Muscle layer of duodenum (tissue), 2 donors: Measurements from ENCODE around the gene C2orf72.
"Not testable (repeated sequence)": the region's sequence is repeated elsewhere in the genome, so short reads cannot be mapped to it uniquely, and the experiment has no call there.

Experiments used
- H3K27ac ChIP-seq: one replicate; pipeline ENCODE4 v1.7.0; 2013; ENCODE audit warnings: mild to moderate bottlenecking, low read length
- H3K27me3 ChIP-seq: one replicate; pipeline ENCODE4 v1.7.0; 2013; ENCODE audit warnings: low read depth, mild to moderate bottlenecking, control low read depth, low read length
- H3K36me3 ChIP-seq, 2 donors: one replicate each; pipeline ENCODE4 v1.7.0; 2013; ENCODE audit warnings: low read length in 2 of 2, control low read depth in 1 of 2, mild to moderate bottlenecking in 1 of 2; ENCODE audit not compliant: insufficient read depth in 2 of 2, control insufficient read depth in 1 of 2
- H3K4me1 ChIP-seq, 2 donors: one replicate each; pipeline ENCODE4 v1.7.0; 2013; ENCODE audit warnings: low read length in 2 of 2, mild to moderate bottlenecking in 2 of 2, control low read depth in 1 of 2, moderate library complexity in 1 of 2; ENCODE audit not compliant: insufficient read depth in 2 of 2, control insufficient read depth in 1 of 2
- H3K4me3 ChIP-seq, 2 donors: one replicate each; pipeline ENCODE4 v1.7.0; 2013; ENCODE audit warnings: low read length in 2 of 2, low read depth in 1 of 2, mild to moderate bottlenecking in 1 of 2
- H3K9me3 ChIP-seq, 2 donors: one replicate each; pipeline ENCODE4 v1.7.0; 2013; ENCODE audit warnings: low read length in 2 of 2, control low read depth in 1 of 2, mild to moderate bottlenecking in 1 of 2; ENCODE audit not compliant: control insufficient read depth in 1 of 2
- donor health status: healthy.

The C2orf72 gene

DNA sequence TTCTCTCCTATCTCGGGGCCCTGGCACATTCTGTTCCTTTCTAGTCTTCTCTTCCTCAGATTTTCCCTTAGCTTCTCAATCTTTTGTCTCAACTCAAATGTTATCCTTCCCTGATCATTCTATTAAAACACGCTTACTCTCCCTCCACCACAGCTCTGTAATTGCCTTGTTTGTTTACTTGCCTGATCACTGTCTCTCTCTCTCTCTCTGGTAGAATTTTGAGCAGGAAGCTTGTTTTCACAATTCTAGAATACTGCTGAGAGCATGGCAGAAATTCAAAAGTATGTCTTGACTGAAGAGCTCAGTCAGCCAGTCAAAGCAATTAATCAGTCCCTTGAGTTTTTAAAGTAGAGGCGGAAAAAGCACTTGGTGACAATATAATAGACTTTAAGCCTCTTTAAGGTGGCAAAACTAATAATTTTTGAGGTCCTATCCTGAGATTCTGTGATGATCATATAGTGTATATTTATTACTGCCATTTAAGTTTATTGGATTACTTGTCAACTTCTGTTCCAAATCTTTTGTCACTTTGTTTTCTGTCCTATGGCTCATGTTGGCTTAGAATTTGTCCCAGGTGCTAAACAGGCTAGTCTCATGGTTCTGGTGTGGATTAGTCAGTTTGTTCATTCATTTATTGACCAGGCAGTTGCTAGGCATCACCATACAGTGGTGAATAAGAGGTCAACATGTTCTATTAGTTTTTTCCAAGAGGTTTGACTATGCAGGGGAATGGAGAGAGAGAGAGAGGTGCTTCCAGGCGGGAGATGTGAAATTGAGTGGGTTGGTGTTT is 21.6 kb downstream of the C2orf72 start:
- H3K9me3 ChIP-seq: no peaks in the 10 kb centered on the region
- H3K27me3 ChIP-seq: no peaks in the 10 kb centered on the region
- H3K36me3 ChIP-seq: peaks cover 17 to 33% of the 10 kb centered on the region in 2 donors
- peak overlapping the region; percentile 87 to 98 for H3K4me3 ChIP-seq
- H3K4me1 ChIP-seq: peaks cover 15 to 30% of the 10 kb centered on the region in 2 donors
- H3K27ac ChIP-seq: peak overlapping the region; percentile 19

DNA sequence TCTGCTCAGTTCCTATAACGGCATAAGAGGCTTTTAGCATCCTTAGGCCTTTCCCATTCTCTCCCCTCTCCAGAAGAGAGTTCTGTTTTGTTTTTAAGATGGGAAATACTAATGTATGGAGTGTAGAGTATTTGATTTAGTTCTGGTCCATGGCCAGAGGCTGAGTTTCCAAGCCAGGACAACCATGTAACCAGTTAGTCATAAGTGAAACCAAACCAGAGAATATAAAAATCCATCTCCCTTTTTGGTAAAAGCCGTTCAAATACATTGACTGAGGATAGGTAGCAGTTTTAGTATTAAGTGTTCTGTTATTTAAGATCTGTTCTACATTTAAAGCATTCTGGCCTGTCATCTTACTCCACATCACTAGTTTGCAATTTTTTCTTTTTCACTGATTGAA is 22.4 kb downstream of the C2orf72 start:
- Histone ChIP-seq H3K4me1 (peaks cover 15 to 30% of the 10 kb centered on the region in 2 donors), H3K36me3 (peaks cover 24 to 41% of the 10 kb centered on the region in 2 donors), H3K9me3 (no peaks in the 10 kb centered on the region), H3K27ac (no peak overlapping the region), H3K27me3 (no peaks in the 10 kb centered on the region), H3K4me3 (no peak overlapping the region)

DNA sequence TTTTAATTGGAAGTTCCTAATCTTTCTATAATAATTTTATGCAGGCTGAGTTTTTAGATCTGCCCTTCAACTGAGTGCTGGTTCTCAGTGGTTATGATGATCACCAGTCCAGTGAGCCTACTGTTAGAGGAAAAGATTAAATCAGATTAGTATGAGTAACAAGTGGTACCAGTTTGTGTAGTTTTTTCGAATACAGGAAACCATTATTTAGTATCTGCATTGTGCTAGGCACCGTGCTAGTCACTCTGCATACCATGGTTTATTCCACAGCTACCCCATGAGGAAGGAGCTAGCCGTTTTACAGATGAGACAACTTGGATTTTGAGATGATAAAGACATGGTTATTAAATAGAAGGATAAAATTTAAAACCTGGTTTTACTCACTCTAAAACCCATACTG is 25.5 kb downstream of the C2orf72 start:
- Histone ChIP-seq H3K4me3 (no peak overlapping the region), H3K9me3 (no peaks in the 10 kb centered on the region), H3K36me3 (peaks cover 35 to 56% of the 10 kb centered on the region in 2 donors), H3K4me1 (peaks cover 12 to 23% of the 10 kb centered on the region in 2 donors), H3K27ac (no peak overlapping the region), H3K27me3 (no peaks in the 10 kb centered on the region)

DNA sequence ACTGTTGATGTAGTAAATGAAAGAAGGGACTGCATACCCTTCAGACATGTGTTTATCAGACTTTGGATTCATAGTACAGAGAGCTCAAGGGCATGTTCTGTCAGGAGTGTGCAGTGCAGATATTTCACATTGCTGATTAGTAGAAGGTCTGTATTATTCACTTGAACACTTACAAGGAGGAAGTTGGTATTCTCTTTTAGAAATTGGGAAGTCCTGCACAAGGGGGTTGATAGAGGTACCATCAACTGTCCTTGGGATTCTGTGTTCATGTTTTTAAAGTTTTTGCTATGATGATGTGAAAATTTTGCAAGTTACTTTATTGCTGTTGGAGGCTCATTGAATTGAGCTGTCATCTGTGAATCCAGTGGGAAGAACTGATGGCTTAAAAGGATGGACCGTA is 26.0 kb downstream of the C2orf72 start:
- Histone ChIP-seq H3K4me3 (no peak overlapping the region), H3K9me3 (no peaks in the 10 kb centered on the region), H3K27ac (no peak overlapping the region), H3K4me1 (peaks cover 6 to 17% of the 10 kb centered on the region in 2 donors), H3K36me3 (peaks cover 41 to 61% of the 10 kb centered on the region in 2 donors), H3K27me3 (no peaks in the 10 kb centered on the region)

GRCh38 chr2:231065966-231066365 is 28.6 kb downstream of the C2orf72 start:
- Histone ChIP-seq H3K9me3 (no peaks in the 10 kb centered on the region), H3K36me3 (peaks cover 58 to 67% of the 10 kb centered on the region in 2 donors), H3K27ac (no peak overlapping the region), H3K27me3 (no peaks in the 10 kb centered on the region), H3K4me3 (no peak overlapping the region), H3K4me1 (no peaks in the 10 kb centered on the region)

GRCh38 chr2:231067531-231067930 is 30.2 kb downstream of the C2orf72 start:
- not testable (repeated sequence) for H3K27ac ChIP-seq, H3K4me3 ChIP-seq, H3K9me3 ChIP-seq, H3K27me3 ChIP-seq, H3K4me1 ChIP-seq
- peaks cover 60 to 64% of the 10 kb centered on the region in 2 donors for H3K36me3 ChIP-seq

- no peak overlapping the region for H3K27ac ChIP-seq
- no peaks in the 10 kb centered on the region for H3K4me1 ChIP-seq
- no peaks in the 10 kb centered on the region for H3K9me3 ChIP-seq
- H3K27me3 ChIP-seq: no peaks in the 10 kb centered on the region
- H3K36me3 ChIP-seq: peaks cover 58 to 62% of the 10 kb centered on the region in 2 donors
- H3K4me3 ChIP-seq: no peak overlapping the region
Measured at GRCh38 chr2:231068525-231069222, 31.4 kb downstream of the C2orf72 start.

- peaks cover 50 to 54% of the 10 kb centered on the region in 2 donors for H3K36me3 ChIP-seq
- H3K9me3 ChIP-seq: no peaks in the 10 kb centered on the region
- no peak overlapping the region for H3K27ac ChIP-seq
- no peaks in the 10 kb centered on the region for H3K4me1 ChIP-seq
- H3K4me3 ChIP-seq: no peak overlapping the region
- H3K27me3 ChIP-seq: no peaks in the 10 kb centered on the region
Measured at GRCh38 chr2:231069379-231070054, 32.2 kb downstream of the C2orf72 start.

DNA sequence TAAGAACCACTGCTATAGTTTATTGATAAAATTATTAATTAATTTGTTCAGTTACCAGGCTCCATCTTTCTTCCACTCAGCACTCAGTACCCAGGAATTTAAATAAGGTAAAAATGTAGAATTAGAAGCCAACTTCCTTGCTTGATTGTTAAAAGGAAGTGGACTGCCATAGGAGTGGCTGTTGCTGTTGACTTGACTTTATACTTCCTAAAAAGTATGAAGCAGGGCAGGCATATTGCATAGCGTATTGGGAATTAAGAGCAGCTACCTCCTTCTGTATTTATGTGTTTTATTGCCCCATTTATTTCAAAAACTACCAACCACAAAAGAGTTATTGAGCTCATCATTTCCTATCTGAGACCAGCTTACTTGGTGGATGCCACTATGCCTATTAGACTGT is 47.2 kb downstream of the C2orf72 start:
- no peaks in the 10 kb centered on the region for H3K9me3 ChIP-seq
- H3K27ac ChIP-seq: no peak overlapping the region
- H3K4me1 ChIP-seq: peaks cover 0 to 7% of the 10 kb centered on the region in 2 donors
- H3K4me3 ChIP-seq: no peak overlapping the region
- H3K27me3 ChIP-seq: no peaks in the 10 kb centered on the region
- H3K36me3 ChIP-seq: peaks cover 65 to 92% of the 10 kb centered on the region in 2 donors

DNA sequence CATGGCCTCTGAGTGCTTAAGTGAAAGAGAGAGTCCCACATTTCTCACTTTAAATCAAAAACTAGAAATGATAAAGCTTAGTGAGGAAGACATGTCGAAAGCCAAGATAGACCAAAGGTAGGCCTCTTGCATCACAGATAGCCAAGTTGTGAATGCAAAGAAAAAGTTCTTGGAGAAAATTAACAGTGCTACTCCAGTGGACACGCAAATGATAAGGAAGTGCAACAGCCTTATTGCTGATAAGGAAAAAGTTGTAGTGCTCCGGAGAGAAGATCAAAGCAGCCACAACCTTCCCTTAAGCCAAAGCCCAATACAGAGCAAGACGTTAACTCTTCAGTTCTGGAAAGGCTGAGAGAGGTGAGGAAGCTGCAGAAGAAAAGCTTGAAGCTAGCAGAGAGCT is 51.4 kb downstream of the C2orf72 start:
- peaks cover 0 to 7% of the 10 kb centered on the region in 2 donors for H3K4me1 ChIP-seq
- no peak overlapping the region for H3K27ac ChIP-seq
- H3K27me3 ChIP-seq: no peaks in the 10 kb centered on the region
- H3K9me3 ChIP-seq: no peaks in the 10 kb centered on the region
- H3K36me3 ChIP-seq: peaks cover 40 to 59% of the 10 kb centered on the region in 2 donors
- no peak overlapping the region for H3K4me3 ChIP-seq

DNA sequence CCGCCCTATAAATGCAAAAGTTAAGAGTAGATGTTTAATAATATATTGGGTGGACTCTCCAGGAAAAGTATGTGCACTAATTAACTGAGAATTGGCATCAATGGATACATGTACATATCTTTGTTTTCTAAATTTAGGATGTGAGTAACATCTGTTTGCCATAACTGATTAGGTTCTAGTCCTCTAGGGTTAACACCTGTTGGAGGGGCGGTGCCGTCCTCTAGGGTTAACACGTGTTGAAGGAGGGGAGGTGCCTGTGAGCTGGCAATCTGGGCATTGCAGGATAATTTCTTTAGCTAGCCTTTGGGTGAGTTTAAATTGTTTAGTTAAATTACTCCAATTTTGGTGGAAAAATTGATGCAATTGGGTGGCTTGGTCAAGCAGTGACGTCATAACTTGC is 56.6 kb downstream of the C2orf72 start:
- Histone ChIP-seq H3K27me3 (no peaks in the 10 kb centered on the region), H3K36me3 (peaks cover 9 to 36% of the 10 kb centered on the region in 2 donors)

More for the DNA sequence above, 56.6 kb downstream of the C2orf72 start:
- Histone ChIP-seq H3K27ac (no peak overlapping the region), H3K4me1 (no peaks in the 10 kb centered on the region), H3K9me3 (no peaks in the 10 kb centered on the region), H3K4me3 (no peak overlapping the region)
